Activated CD4-positive, alpha-beta T cell treated with anti-CD3 and anti-CD28 coated beads, Interleukin-2, amount 50 U/mL, for 24 hours (primary cell): Measurements from ENCODE around the gene MAPKAP1.

Source experiments
- DNase-seq, 2 donors: peaks; one replicate each; pipeline ENCODE4 v3.0.0-alpha.2; 2020; ENCODE audit warnings: low read depth in 1 of 2, low spot score in 1 of 2

The MAPKAP1 gene

GRCh38 chr9:125515983-125516940 lies 190.7 kb downstream of the MAPKAP1 start:
- DNase-seq = no peak

GRCh38 chr9:125515281-125515680 lies 191.7 kb downstream of the MAPKAP1 start:
- DNase-seq = no peak

GRCh38 chr9:125514468-125514867 lies 192.5 kb downstream of the MAPKAP1 start:
- DNase-seq = no peak

DNA sequence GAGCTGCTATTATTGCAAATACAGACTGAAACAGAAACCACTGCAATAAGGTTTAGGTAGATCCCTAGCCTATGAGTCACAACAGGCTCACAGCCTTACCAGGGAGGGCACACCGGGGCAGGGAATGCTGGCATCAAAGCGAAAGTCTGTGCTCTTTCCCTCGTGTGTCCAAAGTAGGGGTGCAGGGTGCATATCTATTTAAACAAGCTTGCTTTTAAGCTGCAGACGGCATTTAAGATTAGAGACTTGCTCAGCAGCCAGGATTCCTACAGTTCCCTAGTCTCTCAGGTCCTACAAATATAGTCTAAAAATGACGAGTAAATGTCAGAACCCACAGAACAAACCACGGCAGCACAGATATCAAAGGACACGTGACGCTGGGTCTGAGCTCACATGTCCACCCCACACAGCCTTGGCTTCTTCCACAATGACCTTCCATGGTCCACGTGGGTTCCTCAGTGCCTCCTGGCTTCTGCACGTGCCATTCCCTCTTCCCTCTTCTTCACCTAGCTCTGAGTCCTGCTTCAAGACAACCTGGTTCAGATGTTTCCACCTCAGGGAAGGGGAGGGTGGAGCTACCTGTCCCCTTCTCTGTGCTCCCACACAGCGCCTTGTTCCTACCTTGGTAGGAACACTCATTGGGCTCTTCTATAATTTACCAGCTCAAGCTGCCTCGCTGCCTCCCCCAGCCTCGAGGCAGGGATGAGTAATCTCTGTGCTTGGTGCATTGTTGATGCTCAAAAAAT lies 193.2 kb downstream of the MAPKAP1 start:
- DNase-seq = peak in 1 of 2 donors; percentile 27

GRCh38 chr9:125513303-125513667 lies 193.7 kb downstream of the MAPKAP1 start:
- no peak for DNase-seq

DNA sequence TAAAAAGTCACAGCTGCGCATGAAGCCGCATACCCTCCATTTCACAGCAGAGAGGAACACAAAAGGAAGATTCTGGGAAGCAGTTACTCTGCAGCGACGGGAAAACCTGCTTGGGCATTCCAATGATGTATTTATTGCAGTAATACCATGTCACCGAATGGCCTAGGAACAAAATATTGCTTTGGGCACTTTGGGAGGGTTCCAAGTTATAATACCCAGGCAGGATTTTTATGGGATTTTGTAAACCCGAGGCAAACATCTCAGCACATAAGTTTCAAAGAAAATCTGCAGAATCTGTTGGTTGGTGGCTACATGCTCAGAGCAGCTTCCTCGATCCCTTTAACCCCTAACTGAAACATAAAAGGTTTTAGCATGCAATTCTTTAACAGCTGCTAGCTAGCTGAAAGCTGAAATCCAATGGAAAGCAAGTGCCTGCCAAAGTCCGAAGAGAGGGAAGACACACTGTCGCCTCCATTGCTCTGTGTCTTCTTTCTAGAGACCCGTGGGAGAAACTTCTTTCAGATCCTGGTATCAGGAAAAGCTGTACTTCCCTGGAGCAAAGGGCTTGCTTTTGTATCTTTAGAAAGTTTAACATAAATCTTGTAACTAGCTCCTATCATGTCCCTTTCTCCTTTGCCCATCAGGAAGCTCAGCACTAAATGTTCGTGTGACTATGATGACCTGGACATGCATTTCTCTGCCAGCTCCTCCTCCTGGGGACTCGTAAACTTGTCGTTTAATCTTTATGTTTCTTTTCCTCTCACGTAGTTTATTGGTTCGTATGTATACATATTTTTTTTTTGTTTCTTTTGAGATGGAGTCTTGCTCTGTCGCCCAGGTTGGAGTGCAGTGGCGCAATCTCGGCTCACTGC lies 195.0 kb downstream of the MAPKAP1 start:
- DNase-seq = no peak

GRCh38 chr9:125510980-125511379 lies 196.0 kb downstream of the MAPKAP1 start:
- DNase-seq = no peak

DNA sequence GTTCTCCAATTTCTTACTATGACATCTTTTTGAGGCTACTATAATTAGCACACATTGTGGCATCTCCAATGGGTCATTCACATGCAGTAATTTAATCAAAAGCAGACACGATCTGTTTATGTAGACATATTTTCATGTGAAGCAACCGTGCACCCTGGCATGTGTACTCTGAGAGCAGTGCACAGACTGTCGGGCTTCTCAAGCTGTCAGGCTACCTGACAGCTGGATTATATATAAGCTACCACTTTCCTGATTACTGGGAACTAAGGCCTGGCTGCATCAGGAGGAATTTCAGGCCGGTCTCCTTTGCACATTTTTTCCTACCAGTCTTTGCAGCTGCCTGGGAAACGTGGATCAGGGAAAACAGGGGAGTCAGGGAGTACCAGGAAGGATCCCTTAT lies 197.5 kb downstream of the MAPKAP1 start:
- no peak for DNase-seq

DNA sequence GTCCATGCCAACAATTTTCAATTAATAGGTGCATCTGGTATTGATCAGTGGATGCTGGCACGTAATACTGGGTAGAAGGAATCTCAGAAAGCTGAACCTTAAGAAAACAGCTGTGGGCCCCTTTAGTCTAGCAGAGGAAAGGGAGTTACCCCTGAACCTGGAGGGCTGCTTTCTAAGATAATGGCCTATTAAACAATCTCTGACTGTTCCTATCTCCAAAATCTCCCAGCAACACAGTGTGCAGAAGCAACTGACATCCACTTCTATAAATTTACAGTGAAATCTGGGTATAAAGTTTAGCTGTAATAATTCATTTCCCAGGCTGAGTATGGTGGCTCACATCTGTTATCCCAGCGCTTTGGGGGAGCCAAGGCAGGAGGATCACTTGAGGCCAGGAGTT lies 198.8 kb downstream of the MAPKAP1 start:
- DNase-seq = no peak

- DNase-seq = no peak
Observed at GRCh38 chr9:125507226-125507625, 199.8 kb downstream of the MAPKAP1 start.

DNA sequence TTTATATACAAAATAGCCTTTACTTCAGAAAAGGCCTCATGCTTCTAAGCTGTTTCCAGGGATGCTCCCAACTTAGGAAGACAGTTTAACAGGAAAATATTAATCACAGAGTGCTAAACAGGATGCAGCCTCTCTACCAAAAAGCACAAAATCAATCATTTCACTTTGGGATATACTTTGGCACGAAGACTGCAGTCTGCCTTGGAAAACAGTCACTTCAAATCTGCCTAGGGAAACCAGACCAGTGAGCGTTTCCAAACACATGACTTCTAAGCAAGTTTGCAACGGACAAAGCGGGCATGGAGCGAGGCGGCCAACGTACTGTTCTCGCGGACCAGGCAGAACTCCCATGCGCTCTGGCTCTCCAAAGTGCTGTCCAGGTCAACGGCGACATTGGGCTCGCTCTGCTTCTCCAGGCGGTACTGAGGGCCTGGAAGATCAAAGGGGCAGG lies 201.0 kb downstream of the MAPKAP1 start:
- DNase-seq = no peak

- no peak for DNase-seq
Observed at GRCh38 chr9:125504616-125505015, 202.4 kb downstream of the MAPKAP1 start.

DNA sequence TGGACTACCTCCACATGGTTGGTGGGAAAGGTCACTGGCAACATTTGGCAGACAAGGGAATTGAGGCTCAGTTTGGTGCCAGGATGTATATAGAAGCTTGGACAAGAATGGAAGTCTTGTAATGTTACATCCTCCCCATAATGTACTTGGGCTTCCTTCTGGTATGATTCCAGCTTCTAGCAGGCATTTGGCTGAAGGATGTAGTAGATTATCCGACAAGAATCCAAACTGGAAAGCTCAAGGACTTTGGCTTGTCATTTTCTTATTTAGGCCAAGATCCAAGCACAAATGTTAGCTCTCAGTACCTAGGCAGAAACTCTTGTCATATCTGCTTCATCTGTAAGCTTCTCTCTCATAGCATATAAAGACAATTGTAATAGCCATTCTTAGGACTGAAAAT lies 209.1 kb downstream of the MAPKAP1 start:
- DNase-seq = no peak

DNA sequence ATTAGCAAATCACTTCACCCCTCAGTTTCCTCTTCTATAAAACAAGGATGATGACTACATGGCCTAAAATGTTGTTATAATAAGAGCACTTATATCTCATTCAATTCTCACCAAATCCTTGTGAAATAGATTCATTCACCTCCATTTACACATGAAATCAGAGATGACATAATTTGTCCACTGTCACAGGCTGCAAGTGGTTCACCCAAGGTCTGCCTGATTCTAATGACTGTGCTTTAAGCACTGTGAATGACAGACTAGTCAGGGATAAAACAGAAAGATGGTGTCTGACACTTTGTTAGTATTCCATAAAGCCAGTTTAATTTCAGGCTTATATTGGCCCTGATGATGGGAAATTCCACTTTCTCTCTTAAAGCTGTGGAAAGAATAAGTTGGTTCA lies 209.5 kb downstream of the MAPKAP1 start:
- DNase-seq = no peak

GRCh38 chr9:125496313-125496834 lies 210.6 kb downstream of the MAPKAP1 start:
- no peak for DNase-seq

GRCh38 chr9:125495172-125496119 lies 211.6 kb downstream of the MAPKAP1 start:
- no peak for DNase-seq

GRCh38 chr9:125494653-125494915 lies 212.4 kb downstream of the MAPKAP1 start:
- no peak for DNase-seq

DNA sequence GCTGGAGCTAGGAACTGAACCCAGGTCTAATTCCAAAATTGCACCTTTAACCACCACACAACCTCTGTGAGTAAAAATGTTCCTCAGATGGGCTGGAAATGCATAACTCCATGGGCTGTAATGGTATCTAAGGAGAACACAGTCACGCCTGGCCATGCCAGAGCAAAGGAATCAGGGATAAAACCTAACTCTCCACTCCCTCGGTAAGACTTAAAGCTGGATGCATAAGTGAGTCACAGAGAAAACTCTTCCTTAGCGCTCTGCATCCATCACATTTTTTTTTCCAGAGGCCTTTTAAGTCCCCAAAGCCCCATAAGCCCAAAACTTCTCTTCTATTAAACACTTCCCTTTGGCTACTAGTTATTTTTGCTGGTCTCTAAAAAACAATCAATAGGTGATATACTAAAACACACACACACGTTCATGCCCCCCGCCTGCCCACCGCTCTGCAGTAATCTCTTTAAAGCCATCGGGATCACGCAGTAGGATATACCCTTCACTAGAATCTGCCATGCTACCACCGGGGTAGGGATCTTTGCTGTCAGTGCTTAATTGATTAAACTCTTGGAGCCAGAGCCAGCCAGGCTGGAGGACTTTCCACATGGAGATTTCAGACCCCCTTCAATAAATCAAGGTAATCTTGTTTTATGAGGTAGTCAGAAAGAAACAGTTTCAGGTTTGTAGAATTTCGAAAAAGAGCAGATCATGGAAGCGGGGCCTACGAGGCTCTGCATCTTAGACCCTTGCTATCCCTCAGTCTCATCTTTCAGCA lies 212.9 kb downstream of the MAPKAP1 start:
- no peak for DNase-seq

- no peak for DNase-seq
Observed at GRCh38 chr9:125493384-125493783, 213.6 kb downstream of the MAPKAP1 start.
